ENCODE measurements around the gene KLF3. TPM values are rescaled to one million over a fixed set of nuclear protein-coding genes. Genes with fewer than 3 reads are reported as not detected.

KLF3 gene
- total RNA-seq, 1 experiment from 2014 or later = 49.9 TPM

DNA sequence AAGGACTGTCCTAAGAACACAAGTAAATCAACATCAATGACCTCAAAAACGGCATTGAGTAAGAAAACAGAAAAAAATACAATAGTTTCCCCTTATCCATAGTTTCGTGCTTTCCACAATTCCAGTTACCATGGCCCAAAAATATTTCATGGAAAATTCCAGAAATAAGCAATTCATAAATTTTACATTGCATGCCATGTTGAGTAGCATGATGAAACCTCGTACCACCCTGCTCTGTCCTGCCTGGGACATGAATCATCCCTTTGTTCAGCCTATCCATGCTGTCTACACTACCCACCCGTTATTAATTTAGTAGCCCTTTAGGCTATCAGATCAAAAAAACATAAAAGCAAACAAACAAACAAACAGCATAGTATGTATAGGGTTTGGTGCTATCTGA is 51.1 kb downstream of the KLF3 start:
- Mint-ChIP-seq H3K36me3 (ENCODE audit: insufficient read depth, unreplicated experiment) (no peaks in the 10 kb centered on the region), H3K4me3 (ENCODE audit: low read depth, unreplicated experiment) (no peak overlapping the region), H3K9me3 (ENCODE audit: low read depth, unreplicated experiment) (peaks cover 4% of the 10 kb centered on the region), H3K27ac (ENCODE audit: unreplicated experiment) (no peak overlapping the region), H3K4me1 (ENCODE audit: low read depth, unreplicated experiment) (no peaks in the 10 kb centered on the region), H3K27me3 (ENCODE audit: unreplicated experiment) (no peaks in the 10 kb centered on the region)
- DNase-seq = no peak
- no TSS peak for BruUV-seq (replicated peaks)
- TF ChIP-seq, protein P1, sequence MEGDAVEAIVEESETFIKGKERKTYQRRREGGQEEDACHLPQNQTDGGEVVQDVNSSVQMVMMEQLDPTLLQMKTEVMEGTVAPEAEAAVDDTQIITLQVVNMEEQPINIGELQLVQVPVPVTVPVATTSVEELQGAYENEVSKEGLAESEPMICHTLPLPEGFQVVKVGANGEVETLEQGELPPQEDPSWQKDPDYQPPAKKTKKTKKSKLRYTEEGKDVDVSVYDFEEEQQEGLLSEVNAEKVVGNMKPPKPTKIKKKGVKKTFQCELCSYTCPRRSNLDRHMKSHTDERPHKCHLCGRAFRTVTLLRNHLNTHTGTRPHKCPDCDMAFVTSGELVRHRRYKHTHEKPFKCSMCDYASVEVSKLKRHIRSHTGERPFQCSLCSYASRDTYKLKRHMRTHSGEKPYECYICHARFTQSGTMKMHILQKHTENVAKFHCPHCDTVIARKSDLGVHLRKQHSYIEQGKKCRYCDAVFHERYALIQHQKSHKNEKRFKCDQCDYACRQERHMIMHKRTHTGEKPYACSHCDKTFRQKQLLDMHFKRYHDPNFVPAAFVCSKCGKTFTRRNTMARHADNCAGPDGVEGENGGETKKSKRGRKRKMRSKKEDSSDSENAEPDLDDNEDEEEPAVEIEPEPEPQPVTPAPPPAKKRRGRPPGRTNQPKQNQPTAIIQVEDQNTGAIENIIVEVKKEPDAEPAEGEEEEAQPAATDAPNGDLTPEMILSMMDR (IDR thresholded peaks at IDR 0.05; ENCODE audit: unreplicated experiment) = no peak
- intact Hi-C loops (cut with micrococcal nuclease; ENCODE audit: unreplicated experiment) = no loop called here
- CTCF ChIA-PET = no interaction called here

DNA sequence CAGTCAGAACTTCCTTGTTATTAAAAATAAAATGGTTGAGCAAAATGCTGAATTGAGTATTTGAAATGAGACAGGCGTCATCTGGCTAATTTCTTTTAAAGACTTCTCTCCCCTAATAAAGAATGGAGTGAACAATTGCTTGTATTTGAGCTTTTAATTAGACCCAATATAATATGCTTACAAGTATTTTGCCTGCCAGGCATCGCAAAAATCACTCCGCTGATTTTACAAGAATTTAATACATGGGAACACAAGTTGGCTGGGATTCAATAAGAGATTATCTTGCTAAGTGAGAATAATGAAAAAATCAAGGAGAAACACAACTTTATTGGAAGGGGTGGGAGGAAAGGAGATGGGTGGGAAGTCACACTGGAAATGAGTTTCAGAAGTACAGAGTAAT is 52.3 kb downstream of the KLF3 start:
- TF ChIP-seq, protein P1 (IDR thresholded peaks at IDR 0.05; ENCODE audit: unreplicated experiment) = no peak
- CTCF ChIA-PET = no interaction called here
- BruUV-seq (replicated peaks) = no TSS peak
- Mint-ChIP-seq H3K27ac (ENCODE audit: unreplicated experiment) (no peak overlapping the region), H3K9me3 (ENCODE audit: low read depth, unreplicated experiment) (peaks cover 4% of the 10 kb centered on the region), H3K36me3 (ENCODE audit: insufficient read depth, unreplicated experiment) (no peaks in the 10 kb centered on the region), H3K4me1 (ENCODE audit: low read depth, unreplicated experiment) (no peaks in the 10 kb centered on the region), H3K27me3 (ENCODE audit: unreplicated experiment) (no peaks in the 10 kb centered on the region), H3K4me3 (ENCODE audit: low read depth, unreplicated experiment) (no peak overlapping the region)
- intact Hi-C loops (cut with micrococcal nuclease; ENCODE audit: unreplicated experiment) = no loop called here
- no peak for DNase-seq

DNA sequence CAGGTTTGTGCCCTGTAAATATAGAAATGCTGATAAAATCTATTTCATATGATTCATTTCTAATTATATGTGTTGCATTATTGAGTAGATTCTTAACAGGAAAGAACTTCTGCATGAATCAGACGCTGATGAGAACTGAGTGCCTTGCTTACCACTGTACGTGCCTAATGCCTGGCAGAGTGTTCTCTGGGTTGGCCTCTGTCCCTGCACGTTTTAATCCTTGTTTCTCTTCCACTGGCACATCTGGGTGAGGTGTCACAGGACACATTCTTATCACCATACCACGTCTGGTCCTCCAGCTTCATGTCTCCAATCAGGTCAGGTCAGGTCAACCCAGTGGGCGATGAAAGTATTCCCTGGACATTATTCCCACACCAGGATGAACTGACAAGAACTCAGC is 53.6 kb downstream of the KLF3 start:
- intact Hi-C loops (cut with micrococcal nuclease; ENCODE audit: unreplicated experiment) = no loop called here
- no peaks in the 10 kb centered on the region for H3K4me1 Mint-ChIP-seq (ENCODE audit: low read depth, unreplicated experiment)

DNA sequence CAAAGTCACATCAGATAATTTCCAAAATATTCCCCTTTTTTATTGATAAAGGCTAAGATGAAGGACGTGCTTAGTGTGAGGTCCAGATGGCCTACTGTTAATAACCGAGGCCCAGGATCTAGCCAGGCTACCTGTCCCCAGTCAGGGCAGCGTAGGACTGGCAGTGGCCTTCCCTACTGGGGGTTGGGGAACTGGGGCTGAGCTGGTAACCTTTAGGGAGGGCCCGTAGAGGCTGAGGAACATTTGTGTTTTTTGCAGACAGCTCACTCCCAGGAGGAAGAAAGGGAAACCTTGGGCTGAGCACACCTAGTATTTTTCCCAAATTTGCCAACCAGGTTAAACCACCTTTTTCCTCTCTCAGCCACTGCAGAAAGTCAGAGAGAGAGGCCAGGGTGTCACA is 59.1 kb downstream of the KLF3 start:
- CTCF ChIA-PET = no interaction called here
- BruUV-seq (replicated peaks) = no TSS peak
- H3K27ac Mint-ChIP-seq (ENCODE audit: unreplicated experiment) = no peak overlapping the region

More for the DNA sequence above, 53.6 kb downstream of the KLF3 start:
- no peak overlapping the region for H3K4me3 Mint-ChIP-seq (ENCODE audit: low read depth, unreplicated experiment)
- peaks cover 2% of the 10 kb centered on the region for H3K9me3 Mint-ChIP-seq (ENCODE audit: low read depth, unreplicated experiment)
- no peak overlapping the region for H3K27ac Mint-ChIP-seq (ENCODE audit: unreplicated experiment)
- BruUV-seq (replicated peaks) = no TSS peak
- TF ChIP-seq, protein P1 (IDR thresholded peaks at IDR 0.05; ENCODE audit: unreplicated experiment) = no peak
- no peaks in the 10 kb centered on the region for H3K36me3 Mint-ChIP-seq (ENCODE audit: insufficient read depth, unreplicated experiment)
- no peak for DNase-seq
- no peaks in the 10 kb centered on the region for H3K27me3 Mint-ChIP-seq (ENCODE audit: unreplicated experiment)
- CTCF ChIA-PET = no interaction called here

More for the DNA sequence above, 59.1 kb downstream of the KLF3 start:
- Mint-ChIP-seq H3K36me3 (ENCODE audit: insufficient read depth, unreplicated experiment) (no peaks in the 10 kb centered on the region), H3K9me3 (ENCODE audit: low read depth, unreplicated experiment) (no peaks in the 10 kb centered on the region), H3K27me3 (ENCODE audit: unreplicated experiment) (no peaks in the 10 kb centered on the region), H3K4me3 (ENCODE audit: low read depth, unreplicated experiment) (no peak overlapping the region), H3K4me1 (ENCODE audit: low read depth, unreplicated experiment) (peaks cover 13% of the 10 kb centered on the region)
- DNase-seq = no peak
- TF ChIP-seq, protein P1 (IDR thresholded peaks at IDR 0.05; ENCODE audit: unreplicated experiment) = no peak
- intact Hi-C loops (cut with micrococcal nuclease; ENCODE audit: unreplicated experiment) = no loop called here
